Measurements from ENCODE around the gene SLIT1. TPM values are rescaled to one million over a fixed set of nuclear protein-coding genes. Genes with fewer than 3 reads are reported as not detected.

SLIT1 gene
- total RNA-seq, 1 experiment from 2014 or later, result not detected

- CTCF ChIA-PET, result interaction anchor here (0.6 to 1.7 kb wide), 4 partner anchors 12 to 710 kb away, joined by 3 to 12 read pairs (median 4); no protein-coding TSS in a partner anchor
- DNase-seq (ENCODE audit: unreplicated experiment), result no peak
- no peak overlapping the region for H3K27ac Mint-ChIP-seq (ENCODE audit: low read depth, unreplicated experiment)
- H3K4me1 Mint-ChIP-seq (ENCODE audit: insufficient read depth, unreplicated experiment), result no peaks in the 10 kb centered on the region
- no peaks in the 10 kb centered on the region for H3K9me3 Mint-ChIP-seq (ENCODE audit: unreplicated experiment)
- peaks cover 29% of the 10 kb centered on the region for H3K27me3 Mint-ChIP-seq (ENCODE audit: insufficient read depth, unreplicated experiment)
- POLR2A ChIA-PET, result interaction anchor here (0.7 kb wide), 1 partner anchor 9 kb away, joined by 3 read pairs; no protein-coding TSS in a partner anchor
- intact Hi-C loops (cut with micrococcal nuclease), result no loop called here
- no peak overlapping the region for H3K4me3 Mint-ChIP-seq (ENCODE audit: unreplicated experiment)
- H3K36me3 Mint-ChIP-seq (ENCODE audit: insufficient read depth, unreplicated experiment), result no peaks in the 10 kb centered on the region
- BruUV-seq (replicated peaks), result no TSS peak
- TF ChIP-seq CTCF (IDR thresholded peaks at IDR 0.05; ENCODE audit: unreplicated experiment), result no peak
Measured at GRCh38 chr10:97136756-97137155, 49.0 kb downstream of the SLIT1 start.

- ChIA-PET POLR2A (no interaction called here), CTCF (interaction anchor here (0.6 to 1.0 kb wide), 2 partner anchors 75 to 345 kb away, joined by 3 to 4 read pairs; no protein-coding TSS in a partner anchor)
- H3K4me1 Mint-ChIP-seq (ENCODE audit: insufficient read depth, unreplicated experiment), result no peaks in the 10 kb centered on the region
- peaks cover 18% of the 10 kb centered on the region for H3K27me3 Mint-ChIP-seq (ENCODE audit: insufficient read depth, unreplicated experiment)
- no peak overlapping the region for H3K27ac Mint-ChIP-seq (ENCODE audit: low read depth, unreplicated experiment)
- H3K4me3 Mint-ChIP-seq (ENCODE audit: unreplicated experiment), result no peak overlapping the region
- no peak for DNase-seq (ENCODE audit: unreplicated experiment)
- H3K36me3 Mint-ChIP-seq (ENCODE audit: insufficient read depth, unreplicated experiment), result no peaks in the 10 kb centered on the region
- intact Hi-C loops (cut with micrococcal nuclease), result no loop called here
- no peaks in the 10 kb centered on the region for H3K9me3 Mint-ChIP-seq (ENCODE audit: unreplicated experiment)
- no peak for TF ChIP-seq CTCF (IDR thresholded peaks at IDR 0.05; ENCODE audit: unreplicated experiment)
- no TSS peak for BruUV-seq (replicated peaks)
Measured at GRCh38 chr10:97135464-97135863, 50.3 kb downstream of the SLIT1 start.

- no peak for DNase-seq (ENCODE audit: unreplicated experiment)
- Mint-ChIP-seq H3K4me3 (ENCODE audit: unreplicated experiment) (no peak overlapping the region), H3K27ac (ENCODE audit: low read depth, unreplicated experiment) (no peak overlapping the region), H3K36me3 (ENCODE audit: insufficient read depth, unreplicated experiment) (no peaks in the 10 kb centered on the region), H3K9me3 (ENCODE audit: unreplicated experiment) (no peaks in the 10 kb centered on the region), H3K4me1 (ENCODE audit: insufficient read depth, unreplicated experiment) (no peaks in the 10 kb centered on the region), H3K27me3 (ENCODE audit: insufficient read depth, unreplicated experiment) (peaks cover 17% of the 10 kb centered on the region)
- CTCF ChIA-PET, result interaction anchor here (0.8 to 1.0 kb wide), 2 partner anchors 62 to 344 kb away, joined by 3 to 5 read pairs; no protein-coding TSS in a partner anchor
- POLR2A ChIA-PET, result no interaction called here
- TF ChIP-seq CTCF (IDR thresholded peaks at IDR 0.05; ENCODE audit: unreplicated experiment), result no peak
- no TSS peak for BruUV-seq (replicated peaks)
- intact Hi-C loops (cut with micrococcal nuclease), result no loop called here
Measured at GRCh38 chr10:97134983-97135382, 50.8 kb downstream of the SLIT1 start.

GRCh38 chr10:97134110-97134509 lies 51.6 kb downstream of the SLIT1 start:
- intact Hi-C loops (cut with micrococcal nuclease), result no loop called here
- Mint-ChIP-seq H3K27ac (ENCODE audit: low read depth, unreplicated experiment) (no peak overlapping the region), H3K36me3 (ENCODE audit: insufficient read depth, unreplicated experiment) (no peaks in the 10 kb centered on the region), H3K4me1 (ENCODE audit: insufficient read depth, unreplicated experiment) (no peaks in the 10 kb centered on the region), H3K27me3 (ENCODE audit: insufficient read depth, unreplicated experiment) (peaks cover 24% of the 10 kb centered on the region), H3K9me3 (ENCODE audit: unreplicated experiment) (no peaks in the 10 kb centered on the region), H3K4me3 (ENCODE audit: unreplicated experiment) (no peak overlapping the region)
- POLR2A ChIA-PET, result no interaction called here
- no peak for TF ChIP-seq CTCF (IDR thresholded peaks at IDR 0.05; ENCODE audit: unreplicated experiment)
- no peak for DNase-seq (ENCODE audit: unreplicated experiment)
- BruUV-seq (replicated peaks), result no TSS peak
- CTCF ChIA-PET, result interaction anchor here (0.8 to 0.9 kb wide), 2 partner anchors 12 to 61 kb away, joined by 3 to 5 read pairs; no protein-coding TSS in a partner anchor

Measured in MCF 10A (cell line).